Measurements from ENCODE around the gene RRAGC.

DNA sequence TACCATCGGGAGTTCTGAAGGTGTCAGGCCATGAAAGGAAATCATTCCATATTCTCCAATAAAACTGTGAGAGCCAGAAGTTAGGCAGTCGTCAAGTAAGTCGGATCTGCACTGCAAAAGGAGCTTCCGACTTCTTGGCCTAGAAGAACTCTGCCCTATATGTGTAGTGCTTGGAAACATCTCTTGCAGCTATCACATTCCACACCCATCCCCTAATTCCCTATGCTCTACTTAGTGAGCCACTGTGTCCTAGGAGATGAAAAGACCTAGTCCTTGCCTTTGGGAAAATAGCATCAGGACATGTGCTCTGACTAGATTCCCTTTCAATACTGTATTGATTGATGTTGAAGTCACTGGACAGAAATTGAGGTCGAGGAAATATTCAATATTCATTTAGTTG is 30.0 kb upstream of the RRAGC start:
- TF ChIP-seq MXI1 (conservative IDR thresholded peaks at IDR 0.05; ENCODE audit: poor library complexity, severe bottlenecking) (no peak), POLR2AphosphoS5 (IDR thresholded peaks at IDR 0.05) (no peak), RAD21 (conservative IDR thresholded peaks at IDR 0.05) (no peak), EP300 (conservative IDR thresholded peaks at IDR 0.05; ENCODE audit: poor library complexity, severe bottlenecking) (no peak)
- TF ChIP-seq, protein P1, sequence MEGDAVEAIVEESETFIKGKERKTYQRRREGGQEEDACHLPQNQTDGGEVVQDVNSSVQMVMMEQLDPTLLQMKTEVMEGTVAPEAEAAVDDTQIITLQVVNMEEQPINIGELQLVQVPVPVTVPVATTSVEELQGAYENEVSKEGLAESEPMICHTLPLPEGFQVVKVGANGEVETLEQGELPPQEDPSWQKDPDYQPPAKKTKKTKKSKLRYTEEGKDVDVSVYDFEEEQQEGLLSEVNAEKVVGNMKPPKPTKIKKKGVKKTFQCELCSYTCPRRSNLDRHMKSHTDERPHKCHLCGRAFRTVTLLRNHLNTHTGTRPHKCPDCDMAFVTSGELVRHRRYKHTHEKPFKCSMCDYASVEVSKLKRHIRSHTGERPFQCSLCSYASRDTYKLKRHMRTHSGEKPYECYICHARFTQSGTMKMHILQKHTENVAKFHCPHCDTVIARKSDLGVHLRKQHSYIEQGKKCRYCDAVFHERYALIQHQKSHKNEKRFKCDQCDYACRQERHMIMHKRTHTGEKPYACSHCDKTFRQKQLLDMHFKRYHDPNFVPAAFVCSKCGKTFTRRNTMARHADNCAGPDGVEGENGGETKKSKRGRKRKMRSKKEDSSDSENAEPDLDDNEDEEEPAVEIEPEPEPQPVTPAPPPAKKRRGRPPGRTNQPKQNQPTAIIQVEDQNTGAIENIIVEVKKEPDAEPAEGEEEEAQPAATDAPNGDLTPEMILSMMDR (IDR thresholded peaks at IDR 0.05; ENCODE audit: poor library complexity, severe bottlenecking), result no peak
- TF ChIP-seq, protein P2, sequence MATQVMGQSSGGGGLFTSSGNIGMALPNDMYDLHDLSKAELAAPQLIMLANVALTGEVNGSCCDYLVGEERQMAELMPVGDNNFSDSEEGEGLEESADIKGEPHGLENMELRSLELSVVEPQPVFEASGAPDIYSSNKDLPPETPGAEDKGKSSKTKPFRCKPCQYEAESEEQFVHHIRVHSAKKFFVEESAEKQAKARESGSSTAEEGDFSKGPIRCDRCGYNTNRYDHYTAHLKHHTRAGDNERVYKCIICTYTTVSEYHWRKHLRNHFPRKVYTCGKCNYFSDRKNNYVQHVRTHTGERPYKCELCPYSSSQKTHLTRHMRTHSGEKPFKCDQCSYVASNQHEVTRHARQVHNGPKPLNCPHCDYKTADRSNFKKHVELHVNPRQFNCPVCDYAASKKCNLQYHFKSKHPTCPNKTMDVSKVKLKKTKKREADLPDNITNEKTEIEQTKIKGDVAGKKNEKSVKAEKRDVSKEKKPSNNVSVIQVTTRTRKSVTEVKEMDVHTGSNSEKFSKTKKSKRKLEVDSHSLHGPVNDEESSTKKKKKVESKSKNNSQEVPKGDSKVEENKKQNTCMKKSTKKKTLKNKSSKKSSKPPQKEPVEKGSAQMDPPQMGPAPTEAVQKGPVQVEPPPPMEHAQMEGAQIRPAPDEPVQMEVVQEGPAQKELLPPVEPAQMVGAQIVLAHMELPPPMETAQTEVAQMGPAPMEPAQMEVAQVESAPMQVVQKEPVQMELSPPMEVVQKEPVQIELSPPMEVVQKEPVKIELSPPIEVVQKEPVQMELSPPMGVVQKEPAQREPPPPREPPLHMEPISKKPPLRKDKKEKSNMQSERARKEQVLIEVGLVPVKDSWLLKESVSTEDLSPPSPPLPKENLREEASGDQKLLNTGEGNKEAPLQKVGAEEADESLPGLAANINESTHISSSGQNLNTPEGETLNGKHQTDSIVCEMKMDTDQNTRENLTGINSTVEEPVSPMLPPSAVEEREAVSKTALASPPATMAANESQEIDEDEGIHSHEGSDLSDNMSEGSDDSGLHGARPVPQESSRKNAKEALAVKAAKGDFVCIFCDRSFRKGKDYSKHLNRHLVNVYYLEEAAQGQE (IDR thresholded peaks at IDR 0.05; ENCODE audit: borderline replicate concordance), result no peak
